Mucosa of descending colon (tissue), 3 donors: Measurements from ENCODE around the gene LTBP3. TPM values are rescaled to one million over a fixed set of nuclear protein-coding genes. Genes with fewer than 3 reads are reported as not detected.

Experiments
- ATAC-seq: fragments of 200-7000 bp; cut with Tn5 transposase; one replicate; pipeline ENCODE4 v1.9.1; 2020; ENCODE audit warnings: mild to moderate bottlenecking, moderate library complexity
- DNase-seq, 3 donors: peaks; one replicate each; pipeline ENCODE4 v3.0.0-alpha.2; 2020
- H3K36me3 ChIP-seq: fragments of 200-600 bp; one replicate; pipeline ENCODE4 v1.8.0; 2021; ENCODE audit warnings: low read depth, mild to moderate bottlenecking
- H3K4me1 ChIP-seq: fragments of 200-600 bp; one replicate; pipeline ENCODE4 v1.8.0; 2021; ENCODE audit warnings: low read depth, mild to moderate bottlenecking
- H3K4me3 ChIP-seq: fragments of 200-600 bp; one replicate; pipeline ENCODE4 v1.8.0; 2021; ENCODE audit warnings: mild to moderate bottlenecking
- H3K9me3 ChIP-seq: fragments of 200-600 bp; one replicate; pipeline ENCODE4 v1.8.0; 2021; ENCODE audit warnings: mild to moderate bottlenecking
- intact Hi-C, 2 donors: fragments of 100-400 bp; cut with DNase I in 1 of 2; cut with micrococcal nuclease in 1 of 2; formaldehyde crosslinking; loops; one replicate each; pipeline versions ENCODE4 v1.11.0 to v1.11.1; 2022; cut with DNase I, micrococcal nuclease
- total RNA-seq, 3 donors: library from RNA; stranded (reverse); fragmentation: NEBNext Ultra II Directional in 2 of 3; extraction: Animal tissue kit (Norgen Biotek cat#: 25700) in 2 of 3; gene quantifications; one replicate each; pipeline versions ENCODE4 v1.2.1 to v1.2.4, GENCODE V29; 2021 to 2023
- TF ChIP-seq, protein P1 (sequence below): fragments of 200-600 bp; IDR thresholded peaks from one replicate; pipeline ENCODE4 v1.8.0; 2022; ENCODE audit warnings: antibody characterized with exemption, mild to moderate bottlenecking
- donor health status: DM: no; HTN: no; CAD: no; lungs with moderate emphysema.
- donor health status: DM: no; HTN: no; CAD: no.
- donor health status: DM: no; HTN: yes; CAD: no.

The LTBP3 gene
- total RNA-seq, 3 donors from 2014 or later = 22.6 to 133 (median 36.7) TPM

- H3K4me3 ChIP-seq = no peak overlapping the region
- TF ChIP-seq, protein P1, sequence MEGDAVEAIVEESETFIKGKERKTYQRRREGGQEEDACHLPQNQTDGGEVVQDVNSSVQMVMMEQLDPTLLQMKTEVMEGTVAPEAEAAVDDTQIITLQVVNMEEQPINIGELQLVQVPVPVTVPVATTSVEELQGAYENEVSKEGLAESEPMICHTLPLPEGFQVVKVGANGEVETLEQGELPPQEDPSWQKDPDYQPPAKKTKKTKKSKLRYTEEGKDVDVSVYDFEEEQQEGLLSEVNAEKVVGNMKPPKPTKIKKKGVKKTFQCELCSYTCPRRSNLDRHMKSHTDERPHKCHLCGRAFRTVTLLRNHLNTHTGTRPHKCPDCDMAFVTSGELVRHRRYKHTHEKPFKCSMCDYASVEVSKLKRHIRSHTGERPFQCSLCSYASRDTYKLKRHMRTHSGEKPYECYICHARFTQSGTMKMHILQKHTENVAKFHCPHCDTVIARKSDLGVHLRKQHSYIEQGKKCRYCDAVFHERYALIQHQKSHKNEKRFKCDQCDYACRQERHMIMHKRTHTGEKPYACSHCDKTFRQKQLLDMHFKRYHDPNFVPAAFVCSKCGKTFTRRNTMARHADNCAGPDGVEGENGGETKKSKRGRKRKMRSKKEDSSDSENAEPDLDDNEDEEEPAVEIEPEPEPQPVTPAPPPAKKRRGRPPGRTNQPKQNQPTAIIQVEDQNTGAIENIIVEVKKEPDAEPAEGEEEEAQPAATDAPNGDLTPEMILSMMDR = no peak
- H3K4me1 ChIP-seq = peaks cover 26% of the 10 kb centered on the region
- H3K9me3 ChIP-seq = no peaks in the 10 kb centered on the region
- DNase-seq = peak in 1 of 3 donors; percentile 43
- no peak for ATAC-seq
- intact Hi-C loops = loop anchor here in 1 of 2 donors (10.0 kb wide), 1 partner anchor 58 kb away; no protein-coding TSS in a partner anchor
- H3K36me3 ChIP-seq = peaks cover 5% of the 10 kb centered on the region
Observed at GRCh38 chr11:65592858-65593517, 34.8 kb upstream of the LTBP3 start.

DNA sequence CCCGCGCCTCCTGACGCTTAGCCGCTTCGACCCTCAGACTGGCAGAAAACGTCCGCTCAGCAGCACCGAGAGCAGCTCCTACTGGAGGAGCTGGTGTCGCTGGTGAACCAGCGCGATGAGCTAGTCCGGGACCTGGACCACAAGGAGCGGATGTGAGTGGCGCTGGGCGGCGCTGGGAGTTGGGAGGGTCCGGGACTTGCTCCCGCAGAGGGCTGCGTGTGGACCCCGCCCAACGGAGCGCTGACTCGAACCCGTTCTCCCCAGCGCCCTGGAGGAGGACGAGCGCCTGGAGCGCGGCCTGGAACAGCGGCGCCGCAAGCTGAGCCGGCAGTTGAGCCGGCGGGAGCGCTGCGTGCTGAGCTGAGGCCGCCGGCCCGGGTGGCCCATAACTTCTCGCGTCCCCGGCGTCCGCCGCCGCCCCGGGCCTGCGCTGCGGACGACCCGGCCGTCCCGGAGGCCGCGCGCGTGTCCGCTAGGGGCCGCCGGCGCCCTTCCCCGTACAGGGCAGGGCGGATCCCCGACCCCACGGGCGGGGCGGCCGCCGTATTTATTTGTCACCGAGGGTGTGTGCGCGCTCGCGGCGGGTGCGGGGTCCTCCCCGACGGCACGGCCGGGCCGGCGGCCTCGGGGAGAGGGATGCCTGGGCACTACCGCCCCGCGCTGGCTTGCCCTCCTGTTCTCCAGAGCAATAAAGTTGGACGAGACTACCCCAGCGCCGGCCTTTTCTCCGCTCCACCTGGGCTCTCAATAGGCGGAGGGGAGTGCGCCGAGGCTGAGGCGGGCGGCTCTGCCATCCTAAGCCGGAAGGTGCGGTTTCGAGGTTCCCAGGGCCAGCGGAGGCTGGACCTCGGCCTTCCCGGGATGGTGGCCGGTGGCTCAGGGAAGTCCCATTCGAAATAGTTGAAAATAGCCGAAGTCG, 34.0 kb upstream of the LTBP3 start:
- Histone ChIP-seq H3K36me3 (no peaks in the 10 kb centered on the region), H3K4me3 (no peak overlapping the region), H3K4me1 (peaks cover 34% of the 10 kb centered on the region), H3K9me3 (no peaks in the 10 kb centered on the region)
- DNase-seq (peak; percentile 69 to 78 (median 71)), ATAC-seq (peak; percentile 70)
- intact Hi-C loops = loop anchor here in 1 of 2 donors (10.0 kb wide), 1 partner anchor 57 kb away; no protein-coding TSS in a partner anchor
- TF ChIP-seq, protein P1 = peak; percentile 24

DNA sequence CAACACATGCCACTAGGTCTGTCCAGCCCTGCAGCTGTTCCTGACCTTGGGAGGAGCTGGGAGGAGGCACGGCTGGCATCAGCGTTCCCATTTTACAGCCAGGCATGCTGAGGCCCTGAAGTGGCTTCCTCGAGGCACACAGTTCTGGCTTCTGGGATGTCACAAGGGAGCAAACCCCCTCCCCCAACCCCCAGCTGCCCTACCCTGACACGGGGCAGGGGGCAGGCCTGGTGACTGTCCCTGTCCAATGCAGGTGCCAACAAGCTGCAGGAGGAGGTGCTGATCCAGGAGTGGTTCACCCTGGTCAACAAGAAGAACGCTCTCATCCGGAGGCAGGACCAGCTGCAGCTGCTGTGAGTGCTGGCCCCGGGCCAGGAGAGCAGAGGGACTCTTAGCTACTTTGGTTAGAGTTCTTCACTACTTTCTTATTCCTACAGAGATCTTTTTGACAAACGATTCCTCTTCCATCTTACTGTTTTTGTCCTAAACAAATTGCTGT, 32.1 kb upstream of the LTBP3 start:
- DNase-seq = no peak
- no peaks in the 10 kb centered on the region for H3K36me3 ChIP-seq
- intact Hi-C loops = loop anchor here in 1 of 2 donors (10.0 kb wide), 1 partner anchor 55 kb away; no protein-coding TSS in a partner anchor

DNA sequence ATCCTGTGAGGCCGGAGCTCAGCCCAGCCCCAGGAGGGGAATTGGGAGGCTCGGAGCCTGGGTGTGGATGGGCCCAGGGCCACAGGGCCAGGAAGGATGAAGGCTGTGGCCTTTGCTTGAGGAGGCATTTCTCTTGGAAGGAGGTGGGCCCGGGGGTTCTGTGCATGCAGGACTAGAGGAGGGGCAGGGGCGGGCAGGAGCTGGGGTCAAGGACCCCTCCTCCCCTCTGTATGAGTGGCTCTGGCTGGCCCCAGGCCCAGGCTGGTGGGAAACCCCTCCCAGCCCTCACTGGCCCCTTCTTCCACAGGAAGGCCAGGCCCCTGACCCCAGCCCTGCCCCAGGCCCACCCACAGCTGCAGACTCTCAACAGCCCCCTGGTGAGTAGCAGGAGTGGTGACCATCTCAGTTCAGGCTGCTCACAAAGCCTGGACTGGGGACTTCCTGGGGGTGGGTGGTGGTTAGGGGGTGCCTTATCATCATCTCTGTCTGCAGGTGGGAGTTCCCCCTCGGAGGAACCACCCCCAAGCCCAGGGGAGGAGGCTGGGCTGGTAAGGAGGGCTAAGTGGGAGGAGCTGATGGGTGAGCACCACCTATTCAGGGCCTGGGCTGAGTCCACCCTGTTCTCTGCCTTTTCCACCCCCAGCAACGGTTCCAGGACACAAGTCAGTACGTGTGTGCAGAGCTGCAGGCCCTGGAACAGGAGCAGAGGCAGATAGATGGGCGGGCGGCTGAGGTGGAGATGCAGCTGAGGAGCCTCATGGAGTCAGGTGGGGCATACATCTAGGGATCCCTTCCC, 31.5 kb upstream of the LTBP3 start:
- no peak overlapping the region for H3K4me3 ChIP-seq
- H3K9me3 ChIP-seq = no peaks in the 10 kb centered on the region
- ATAC-seq = no peak
- TF ChIP-seq, protein P1 = no peak
- intact Hi-C loops = loop anchor here in 1 of 2 donors (10.0 kb wide), 1 partner anchor 55 kb away; no protein-coding TSS in a partner anchor
- DNase-seq = peak in 1 of 3 donors; percentile 31
- H3K36me3 ChIP-seq = no peaks in the 10 kb centered on the region
- peaks cover 24% of the 10 kb centered on the region for H3K4me1 ChIP-seq

More for the DNA sequence above, 32.1 kb upstream of the LTBP3 start:
- no peak overlapping the region for H3K4me3 ChIP-seq
- peaks cover 29% of the 10 kb centered on the region for H3K4me1 ChIP-seq
- H3K9me3 ChIP-seq = no peaks in the 10 kb centered on the region
- no peak for ATAC-seq
- TF ChIP-seq, protein P1 = no peak
